ENCODE measurements around the gene PEX10.

- TF ChIP-seq CTCF (conservative IDR thresholded peaks at IDR 0.05; ENCODE audit: low read depth, low read length), result no peak
- TF ChIP-seq EZH2 (IDR thresholded peaks at IDR 0.05; ENCODE audit: borderline replicate concordance, low read depth, low read length, poor library complexity, severe bottlenecking), result no peak
Measured at GRCh38 chr1:2383576-2383975, 28.8 kb downstream of the PEX10 start.

All from A673 (cell line).